HCT116 (cell line): ENCODE results near the gene SUN2. TPM values are rescaled to one million over a fixed set of nuclear protein-coding genes. Genes with fewer than 3 reads are reported as not detected.

Experiments
- ATAC-seq: fragments of 200-7000 bp; cut with Tn5 transposase; 2 replicates; pipeline ENCODE4 v1.9.1; 2020; ENCODE audit warnings: mild to moderate bottlenecking, moderate library complexity
- BruUV-seq: library from RNA; stranded (reverse); fragments of 400-500 nt; replicated peaks from 2 replicates; lab custom pipeline; 2021; lab: Mats Ljungman, UMichigan
- CTCF ChIA-PET: fragments of 300-600 bp; sonication (Branson Sonifier 250); formaldehyde crosslinking; loops from one replicate; lab custom pipeline; 2021; ENCODE audit warnings: antibody characterized with exemption; lab: Charles Lee
- POLR2A ChIA-PET: fragments of 300-600, 350-600 bp; sonication (Branson Sonifier 250); formaldehyde crosslinking; loops from one replicate; lab custom pipeline; 2021; ENCODE audit warnings: antibody characterized with exemption; lab: Charles Lee
- RAD21 ChIA-PET, 2 experiments: fragments of 300-600 bp; sonication (Branson Sonifier 250); formaldehyde crosslinking; loops; one replicate each; lab custom pipeline; 2023; ENCODE audit warnings: low total read pairs in 2 of 2; ENCODE audit not compliant: uncharacterized antibody in 2 of 2, unreplicated experiment in 2 of 2, low non-redundant PET in 1 of 2; lab: Charles Lee
- DNase-seq: peaks from one replicate; pipeline ENCODE4 v3.0.0-alpha.2; 2010; ENCODE audit warnings: low read depth, low spot score
- H2AFZ ChIP-seq: fragments of 200-600 bp; shearing (Covaris generic), sonication (generic); 2 replicates; pipeline ENCODE4 v1.6.1; 2017; ENCODE audit warnings: low read depth, mixed run types, mixed read lengths, antibody characterized with exemption, low read length; ENCODE audit not compliant: poor library complexity, severe bottlenecking
- H3K27ac ChIP-seq: 2 replicates; pipeline ENCODE4 v1.5.1; 2012; ENCODE audit warnings: low read depth, low read length
- H3K27me3 ChIP-seq: fragments of 200-600 bp; sonication (generic); 2 replicates; pipeline ENCODE4 v1.6.1; 2016; ENCODE audit warnings: mixed run types, low read length, mixed read lengths; ENCODE audit not compliant: insufficient read depth
- H3K36me3 ChIP-seq, 2 experiments: fragments of 200-500 bp in 1 of 2; fragments of 200-600 bp in 1 of 2; sonication (Bioruptor generic) in 1 of 2; sonication (generic) in 1 of 2; 2 replicates each; pipeline versions ENCODE4 v1.5.1 to v1.6.1; 2014 to 2016; ENCODE audit warnings: low read length in 2 of 2, inconsistent platforms in 1 of 2, mixed read lengths in 1 of 2, mixed run types in 1 of 2; ENCODE audit not compliant: insufficient read depth in 2 of 2, control insufficient read depth in 1 of 2
- H3K4me1 ChIP-seq, 2 experiments: fragments of 200-600 bp in 1 of 2; sonication (generic) in 1 of 2; 2 replicates each; pipeline versions ENCODE4 v1.5.1 to v1.6.1; 2012 to 2017; ENCODE audit warnings: low read length in 2 of 2, inconsistent platforms in 1 of 2, mild to moderate bottlenecking in 1 of 2, mixed read lengths in 1 of 2, mixed run types in 1 of 2, moderate library complexity in 1 of 2; ENCODE audit not compliant: insufficient read depth in 2 of 2, control insufficient read depth in 1 of 2
- H3K4me2 ChIP-seq: fragments of 200-600 bp; sonication (generic); 2 replicates; pipeline ENCODE4 v1.6.1; 2017; ENCODE audit warnings: mixed run types, low read length, mixed read lengths
- H3K4me3 ChIP-seq, 2 experiments: fragments of 200-600 bp in 1 of 2; sonication (generic) in 1 of 2; replicated peaks in 1 of 2; 2 replicates each; pipeline ENCODE4 v1.5.1; 2011 to 2016; ENCODE audit warnings: low read length in 2 of 2, control low read depth in 1 of 2, low read depth in 1 of 2, mild to moderate bottlenecking in 1 of 2, mixed read lengths in 1 of 2, mixed run types in 1 of 2
- H3K79me2 ChIP-seq: fragments of 200-600 bp; sonication (generic); 2 replicates; pipeline ENCODE4 v1.6.1; 2017; ENCODE audit warnings: mild to moderate bottlenecking, mixed run types, low read length, moderate library complexity, mixed read lengths; ENCODE audit not compliant: insufficient read depth
- H3K9ac ChIP-seq: fragments of 200-600 bp; sonication (generic); 2 replicates; pipeline ENCODE4 v1.6.1; 2016; ENCODE audit warnings: low read length, mixed read lengths
- H3K9me2 ChIP-seq: fragments of 200-600 bp; sonication (generic), shearing (Covaris generic); 2 replicates; pipeline ENCODE4 v1.6.1; 2017; ENCODE audit warnings: mixed run types, mild to moderate bottlenecking, moderate library complexity; ENCODE audit not compliant: insufficient read depth
- H3K9me3 ChIP-seq, 2 experiments: fragments of 200-500 bp in 1 of 2; fragments of 200-600 bp in 1 of 2; sonication (Bioruptor generic) in 1 of 2; sonication (generic) in 1 of 2; 2 replicates each; pipeline ENCODE4 v1.6.1; 2014 to 2017; ENCODE audit warnings: low read length in 2 of 2, mixed read lengths in 2 of 2, inconsistent platforms in 1 of 2, low read depth in 1 of 2, mild to moderate bottlenecking in 1 of 2, mixed run types in 1 of 2, moderate library complexity in 1 of 2; ENCODE audit not compliant: control insufficient read depth in 1 of 2, insufficient read depth in 1 of 2
- H4K20me1 ChIP-seq: fragments of 200-600 bp; sonication (generic), shearing (Covaris generic); 2 replicates; pipeline ENCODE4 v1.6.1; 2017; ENCODE audit warnings: mixed run types, mild to moderate bottlenecking, moderate library complexity; ENCODE audit not compliant: insufficient read depth
- CBX3 ChIP-seq: IDR thresholded peaks from 2 replicates; pipeline ENCODE4 v1.6.1; 2012; ENCODE audit warnings: low read depth
- EZH2 ChIP-seq: fragments of 200-600 bp; sonication (generic); IDR thresholded peaks from 2 replicates; pipeline ENCODE4 v1.6.1; 2017; ENCODE audit warnings: antibody characterized with exemption, mixed run types
- JUND ChIP-seq: IDR thresholded peaks from 2 replicates; pipeline ENCODE4 v1.6.1; 2012
- POLR2AphosphoS5 ChIP-seq: IDR thresholded peaks from 2 replicates; pipeline ENCODE4 v1.6.1; 2011; ENCODE audit warnings: mild to moderate bottlenecking, low read depth, low read length, moderate library complexity
- RAD21 ChIP-seq: IDR thresholded peaks from 2 replicates; pipeline ENCODE4 v1.6.1; 2012; ENCODE audit warnings: low read depth, mild to moderate bottlenecking
- SIN3A ChIP-seq: IDR thresholded peaks from 2 replicates; pipeline ENCODE4 v1.6.1; 2012; ENCODE audit warnings: low read depth
- SP1 ChIP-seq: IDR thresholded peaks from 2 replicates; pipeline ENCODE4 v1.6.1; 2012; ENCODE audit warnings: low read depth
- TCF7L2 ChIP-seq: IDR thresholded peaks from 2 replicates; pipeline ENCODE4 v1.7.0; 2011; ENCODE audit warnings: borderline replicate concordance, inconsistent platforms; ENCODE audit not compliant: insufficient read depth, insufficient read length; ENCODE audit errors: extremely low read depth
- intact Hi-C: fragments of 100-400 bp; cut with micrococcal nuclease; formaldehyde crosslinking; loops from 2 replicates; pipeline ENCODE4 v1.10.0; 2022
- total RNA-seq: library from RNA; stranded (reverse); gene quantifications from one replicate; pipeline ENCODE4 v1.2.1, GENCODE V29; 2021; ENCODE audit not compliant: unreplicated experiment
- TF ChIP-seq, protein P1 (sequence below), 3 experiments: fragments of 200-600 bp in 1 of 3; sonication (generic) in 1 of 3; IDR thresholded peaks in 2 of 3; conservative IDR thresholded peaks in 1 of 3; 2 replicates each; pipeline ENCODE4 v1.5.1; 2012 to 2017; ENCODE audit warnings: low read depth in 2 of 3, low read length in 2 of 3, antibody characterized with exemption in 1 of 3, borderline replicate concordance in 1 of 3, control low read depth in 1 of 3, mild to moderate bottlenecking in 1 of 3, mixed read lengths in 1 of 3, mixed run types in 1 of 3, moderate library complexity in 1 of 3; ENCODE audit not compliant: insufficient read depth in 1 of 3

SUN2 gene
- total RNA-seq, 1 experiment from 2014 or later = 71.6 TPM

DNA sequence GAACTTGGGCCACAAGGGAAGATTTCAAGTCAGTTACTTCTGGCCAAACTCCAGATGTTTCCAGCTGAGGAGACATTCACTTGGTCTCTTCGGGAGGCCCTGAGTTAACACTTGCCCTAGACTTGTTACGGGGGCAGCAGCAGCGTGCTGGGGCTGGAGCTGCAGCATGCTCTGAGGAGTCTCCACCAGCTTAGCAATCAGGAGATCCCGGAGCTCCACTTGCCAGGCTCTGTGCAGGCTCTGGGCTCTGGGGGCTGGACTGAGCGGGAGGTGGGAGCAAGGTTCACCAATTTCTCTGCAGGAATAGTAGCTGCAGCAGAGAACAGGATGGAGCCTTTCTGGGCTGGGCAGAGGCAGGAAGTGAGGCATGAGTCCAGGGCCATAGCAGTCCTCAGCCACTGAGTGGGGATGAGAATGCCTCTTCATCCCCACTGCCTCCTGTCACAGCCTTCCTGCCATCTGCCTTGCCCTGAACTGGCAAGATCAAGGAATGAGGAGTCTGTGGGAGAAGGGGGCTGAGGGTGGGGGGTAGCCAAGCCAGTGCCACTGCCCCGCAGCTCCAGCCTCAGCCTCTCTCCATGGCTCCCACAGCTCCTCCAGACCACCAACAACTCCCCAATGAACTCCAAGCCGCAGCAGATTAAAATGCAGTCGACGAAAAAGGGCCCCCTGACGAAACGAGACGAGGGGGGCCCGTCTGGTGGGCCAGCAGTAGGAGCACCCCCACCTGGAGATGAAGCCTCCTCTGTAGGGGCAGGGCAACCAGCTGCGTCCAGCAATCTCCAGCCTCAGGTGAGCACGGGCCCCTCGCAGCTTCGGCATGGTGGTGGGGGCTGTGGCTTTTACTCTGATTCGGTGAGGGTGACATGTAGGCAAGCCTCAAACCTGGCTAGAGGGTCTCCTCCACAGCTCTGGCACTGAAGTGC is 26.7 kb downstream of the SUN2 start:
- Histone ChIP-seq H3K36me3 (peaks cover 49 to 50% of the 10 kb centered on the region in 2 experiments; a peak in 3 of 4 replicates), H3K4me1 (no peaks in the 10 kb centered on the region), H3K27me3 (no peaks in the 10 kb centered on the region), H2AFZ (no peak overlapping the region), H3K9me3 (no peaks in the 10 kb centered on the region), H3K79me2 (no peaks in the 10 kb centered on the region), H3K4me3 (no peak overlapping the region), H3K9ac (no peak overlapping the region), H4K20me1 (no peaks in the 10 kb centered on the region), H3K27ac (no peak overlapping the region), H3K9me2 (no peaks in the 10 kb centered on the region), H3K4me2 (no peak overlapping the region)
- ChIA-PET RAD21 (no interaction called here), CTCF (no interaction called here), POLR2A (no interaction called here)
- ATAC-seq = no peak
- BruUV-seq = no TSS peak
- TF ChIP-seq JUND = no peak
- TF ChIP-seq TCF7L2 = no peak
- TF ChIP-seq CBX3 = no peak
- no peak for DNase-seq
- intact Hi-C loops = no loop called here

DNA sequence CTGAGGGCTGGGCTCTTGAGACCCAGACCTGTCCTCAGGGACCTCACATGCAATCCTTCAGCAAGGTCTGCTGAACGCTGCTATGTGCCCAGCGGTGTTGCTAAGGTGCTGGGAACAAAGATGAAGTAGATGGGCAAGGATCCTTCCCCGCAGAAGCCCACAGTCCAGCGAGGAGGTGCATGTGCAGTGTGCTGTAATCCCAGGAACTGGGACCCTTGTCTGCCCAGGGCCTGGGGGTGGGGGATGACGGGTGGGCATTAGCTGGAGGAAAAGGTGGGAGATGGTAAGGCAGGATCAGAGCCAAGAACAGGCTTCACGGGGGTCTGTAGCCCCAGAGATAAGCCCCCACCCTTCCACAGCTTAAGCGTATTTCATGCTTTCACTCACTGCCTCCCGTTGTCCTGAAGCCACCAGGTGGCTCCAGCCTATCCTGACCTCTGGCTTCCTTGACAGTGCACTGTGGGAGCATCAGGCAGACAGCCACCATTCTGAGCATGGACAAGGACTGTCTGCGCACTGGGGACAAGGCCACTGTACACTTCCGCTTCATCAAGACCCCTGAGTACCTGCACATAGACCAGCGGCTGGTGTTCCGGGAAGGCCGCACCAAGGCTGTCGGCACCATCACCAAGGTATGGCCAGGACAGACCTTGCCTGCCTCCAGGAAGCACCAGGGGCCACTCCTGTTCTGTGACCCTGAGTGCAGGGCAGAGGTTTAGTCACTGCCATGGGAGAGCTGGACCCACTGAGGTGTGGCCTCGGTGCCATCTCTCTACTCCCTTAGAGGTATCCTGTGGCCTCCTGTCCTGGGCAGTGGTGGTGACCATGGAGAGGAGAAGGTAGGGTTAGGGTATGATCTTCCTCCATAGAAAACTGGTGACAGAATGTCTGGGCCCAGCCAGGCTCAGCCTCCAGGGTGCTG is 28.0 kb downstream of the SUN2 start:
- no TSS peak for BruUV-seq
- ChIA-PET CTCF (no interaction called here), RAD21 (no interaction called here), POLR2A (no interaction called here)
- DNase-seq (no peak), ATAC-seq (no peak)
- H3K4me2 ChIP-seq = no peak overlapping the region
- H3K4me1 ChIP-seq = no peaks in the 10 kb centered on the region
- intact Hi-C loops = no loop called here
- no peak overlapping the region for H3K27ac ChIP-seq
- no peak overlapping the region for H2AFZ ChIP-seq
- H3K9me2 ChIP-seq = no peaks in the 10 kb centered on the region
- no peak for TF ChIP-seq SIN3A
- no peak for TF ChIP-seq POLR2AphosphoS5
- TF ChIP-seq RAD21 = no peak
- TF ChIP-seq, protein P1, sequence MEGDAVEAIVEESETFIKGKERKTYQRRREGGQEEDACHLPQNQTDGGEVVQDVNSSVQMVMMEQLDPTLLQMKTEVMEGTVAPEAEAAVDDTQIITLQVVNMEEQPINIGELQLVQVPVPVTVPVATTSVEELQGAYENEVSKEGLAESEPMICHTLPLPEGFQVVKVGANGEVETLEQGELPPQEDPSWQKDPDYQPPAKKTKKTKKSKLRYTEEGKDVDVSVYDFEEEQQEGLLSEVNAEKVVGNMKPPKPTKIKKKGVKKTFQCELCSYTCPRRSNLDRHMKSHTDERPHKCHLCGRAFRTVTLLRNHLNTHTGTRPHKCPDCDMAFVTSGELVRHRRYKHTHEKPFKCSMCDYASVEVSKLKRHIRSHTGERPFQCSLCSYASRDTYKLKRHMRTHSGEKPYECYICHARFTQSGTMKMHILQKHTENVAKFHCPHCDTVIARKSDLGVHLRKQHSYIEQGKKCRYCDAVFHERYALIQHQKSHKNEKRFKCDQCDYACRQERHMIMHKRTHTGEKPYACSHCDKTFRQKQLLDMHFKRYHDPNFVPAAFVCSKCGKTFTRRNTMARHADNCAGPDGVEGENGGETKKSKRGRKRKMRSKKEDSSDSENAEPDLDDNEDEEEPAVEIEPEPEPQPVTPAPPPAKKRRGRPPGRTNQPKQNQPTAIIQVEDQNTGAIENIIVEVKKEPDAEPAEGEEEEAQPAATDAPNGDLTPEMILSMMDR (IDR thresholded peaks at IDR 0.05 in 2 of 3, conservative IDR thresholded peaks at IDR 0.05 in 1 of 3; ENCODE audit: borderline replicate concordance in 1 of 3, insufficient read depth in 1 of 3, low read depth in 2 of 3, low read length in 2 of 3) = no peak
- TF ChIP-seq EZH2 = no peak
- no peak for TF ChIP-seq SP1
- no peak overlapping the region for H3K4me3 ChIP-seq
- no peak overlapping the region for H3K9ac ChIP-seq
- H3K27me3 ChIP-seq = no peaks in the 10 kb centered on the region
- H4K20me1 ChIP-seq = no peaks in the 10 kb centered on the region
- no peaks in the 10 kb centered on the region for H3K79me2 ChIP-seq
- peaks cover 57% of the 10 kb centered on the region in 2 experiments; a peak in 3 of 4 replicates for H3K36me3 ChIP-seq
- H3K9me3 ChIP-seq = no peaks in the 10 kb centered on the region
